GM19455 (cell line): ENCODE measurements around the gene NRIP2.
A peak's percentile ranks its signal among the peaks of the same experiment; 100 is the strongest.

Experiments
- ATAC-seq: cut with Tn5 transposase; IDR thresholded peaks from one replicate; pipeline ENCODE4 v1.9.1; 2021; ENCODE audit not compliant: unreplicated experiment

Gene NRIP2

GRCh38 chr12:2851931-2852330 is 17.1 kb upstream of the NRIP2 start:
- no peak for ATAC-seq

DNA sequence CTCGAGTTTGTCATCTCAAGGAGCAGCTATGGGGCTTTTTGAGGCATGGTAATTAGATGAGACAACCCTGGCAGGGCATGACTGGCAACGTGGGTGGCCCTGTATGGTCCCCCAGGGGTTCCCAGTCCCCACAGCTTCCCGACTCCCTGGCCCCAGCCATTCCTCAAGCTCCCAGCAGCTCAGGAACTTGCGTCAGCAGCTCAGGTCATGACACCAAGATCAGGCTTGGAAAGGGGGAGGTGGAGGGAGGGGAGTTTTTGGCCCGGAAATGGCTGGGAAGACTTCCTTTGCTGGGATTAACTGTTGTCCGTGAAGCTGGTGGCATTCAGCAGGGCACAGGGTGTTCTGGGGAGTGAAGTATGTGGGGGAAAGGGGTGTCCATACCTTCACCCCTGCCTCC is 10.4 kb upstream of the NRIP2 start:
- no peak for ATAC-seq

GRCh38 chr12:2844786-2845185 is 10.0 kb upstream of the NRIP2 start:
- ATAC-seq = no peak

DNA sequence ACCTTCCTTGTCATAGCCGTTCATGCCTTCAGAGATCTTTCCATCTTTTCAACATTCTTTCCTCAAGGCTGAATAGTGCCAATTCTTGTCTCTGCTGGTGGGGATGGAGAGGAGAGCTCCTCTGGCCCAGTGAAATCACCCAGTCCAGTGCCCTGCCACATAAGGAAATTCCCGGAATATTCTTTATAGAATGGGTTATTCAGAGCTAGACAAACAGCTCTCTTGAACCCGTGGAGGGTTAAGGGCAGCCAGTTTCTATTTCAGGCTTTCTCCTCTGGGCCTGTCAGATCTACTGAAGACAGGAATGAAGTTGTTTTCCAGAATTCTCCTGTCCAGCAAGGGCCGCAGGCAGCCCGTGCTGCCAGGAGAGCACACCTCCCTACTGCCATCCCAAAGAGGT is 8.1 kb upstream of the NRIP2 start:
- no peak for ATAC-seq

- ATAC-seq = no peak
Measured at GRCh38 chr12:2841056-2841650, 6.3 kb upstream of the NRIP2 start.

DNA sequence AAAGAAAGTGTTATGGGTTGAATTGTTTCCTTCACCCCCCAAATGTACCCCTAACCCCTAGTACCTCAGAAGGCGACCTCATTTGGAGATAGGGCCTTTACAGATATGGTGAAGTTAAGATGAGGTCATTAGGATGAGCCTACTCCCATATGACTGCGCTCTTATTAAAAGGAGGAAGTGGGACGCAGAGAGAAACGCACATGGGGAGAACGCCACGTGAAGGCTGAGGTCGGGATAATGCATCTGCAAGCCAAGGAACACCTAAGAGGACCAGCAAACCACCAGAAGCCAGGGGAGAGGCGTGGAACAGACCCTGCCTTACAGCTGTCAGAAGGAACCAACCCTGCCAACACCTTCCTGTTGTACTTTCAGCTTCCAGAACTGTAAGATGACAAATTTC is 1.7 kb upstream of the NRIP2 start:
- no peak for ATAC-seq

DNA sequence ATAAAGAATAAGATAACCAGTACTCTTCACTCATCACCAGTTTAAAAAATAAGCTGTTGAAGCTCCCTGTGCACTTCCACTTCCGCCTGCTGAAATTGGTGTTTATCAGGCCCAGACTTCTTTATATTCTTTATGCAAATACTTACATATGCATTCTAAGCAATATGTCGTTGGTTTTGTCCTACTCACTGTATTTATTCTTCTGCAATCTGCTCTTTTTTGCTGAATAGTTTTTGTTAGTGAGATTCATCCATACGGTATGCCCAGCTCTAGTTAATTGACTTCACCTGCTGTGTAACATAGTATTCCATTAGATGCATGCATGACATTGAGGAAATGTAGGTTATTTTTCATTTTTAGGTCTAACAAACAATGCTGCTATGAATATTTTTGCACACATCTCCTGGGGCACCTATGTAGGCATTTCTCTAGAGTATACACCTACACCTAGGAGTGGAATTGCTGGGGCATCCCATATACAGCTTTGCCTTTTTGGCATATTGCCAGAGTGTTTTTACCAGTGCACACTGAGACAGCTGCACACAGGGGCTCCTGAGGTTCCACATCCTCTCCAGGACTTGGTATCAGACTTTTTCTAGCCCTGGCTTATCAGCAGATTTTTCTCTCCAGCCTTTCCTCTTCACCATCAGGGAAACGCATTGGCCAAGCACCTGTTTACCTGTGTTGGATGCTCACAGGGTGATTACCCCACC is 1.0 kb upstream of the NRIP2 start:
- no peak for ATAC-seq

- ATAC-seq = no peak
Measured at GRCh38 chr12:2833810-2834209, 1.0 kb downstream of the NRIP2 start.

GRCh38 chr12:2833327-2833726 is 1.5 kb downstream of the NRIP2 start:
- ATAC-seq = no peak

DNA sequence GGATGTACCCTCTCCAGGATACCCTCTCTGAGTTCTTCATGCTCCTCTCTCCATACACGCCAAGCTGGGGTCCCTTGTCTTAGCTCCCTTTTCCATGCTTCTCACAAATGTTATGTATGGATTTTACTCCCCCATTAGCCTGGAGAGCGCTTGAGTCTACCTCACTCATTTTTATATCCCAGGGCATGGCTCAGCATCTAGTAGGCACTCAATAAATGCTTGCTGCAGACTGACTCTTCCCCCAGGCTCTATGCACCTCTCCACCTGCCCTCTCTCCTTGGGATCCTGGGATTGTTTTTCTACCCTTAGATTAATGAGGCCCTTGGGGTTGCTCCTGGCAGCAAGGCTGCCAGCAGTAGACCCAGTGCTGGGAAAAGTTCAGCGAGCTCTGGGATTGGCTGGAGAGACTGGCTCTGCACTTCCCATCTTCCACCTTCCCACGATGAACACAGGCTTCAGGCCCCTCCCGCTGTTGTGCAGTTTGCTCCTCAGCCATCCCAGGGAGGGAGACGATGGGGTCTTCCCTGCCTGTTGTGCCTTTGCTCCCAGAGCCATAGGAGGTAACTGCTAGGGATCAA is 2.2 kb downstream of the NRIP2 start:
- ATAC-seq = no peak

- ATAC-seq = no peak
Measured at GRCh38 chr12:2829275-2829674, 5.6 kb downstream of the NRIP2 start.

DNA sequence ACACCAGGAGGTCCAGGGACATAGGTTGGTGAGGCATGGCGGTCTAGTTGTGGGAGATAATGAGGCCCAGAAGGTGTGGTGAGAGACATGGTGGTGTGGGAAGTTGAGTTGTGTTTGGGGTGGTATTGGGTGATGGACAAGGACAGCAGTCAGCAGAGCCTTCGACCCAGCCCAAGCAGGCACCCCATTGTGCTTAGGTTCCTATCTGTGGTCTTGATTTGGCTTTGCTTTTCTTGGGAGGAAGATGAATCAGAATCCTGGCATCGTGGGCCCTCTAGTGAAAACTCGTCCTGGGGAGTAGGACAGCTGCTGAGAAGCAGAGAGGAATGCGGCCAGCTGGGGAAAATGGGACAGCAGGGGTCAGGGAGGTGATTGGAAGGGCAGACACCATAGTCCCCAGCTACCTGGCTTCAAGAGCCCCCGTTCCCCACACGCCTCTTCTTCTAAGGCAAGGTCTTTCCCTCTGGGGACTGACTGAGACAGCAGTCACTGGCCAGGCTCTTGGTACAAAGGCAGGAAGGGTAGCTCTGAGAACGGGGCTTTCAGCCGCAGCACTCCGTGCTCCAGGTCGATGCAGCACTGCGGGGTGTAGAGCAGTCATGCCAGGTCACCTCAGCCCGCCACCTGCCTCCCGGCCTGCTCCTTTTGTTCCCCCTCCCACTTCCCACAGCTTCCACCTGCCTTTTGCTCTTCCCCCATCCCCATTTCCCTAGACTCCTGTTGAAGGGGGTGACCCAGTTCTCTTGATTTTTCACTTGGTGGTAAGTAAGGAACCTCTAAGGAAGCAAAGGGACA is 7.9 kb downstream of the NRIP2 start:
- ATAC-seq = no peak

GRCh38 chr12:2826036-2826435 is 8.8 kb downstream of the NRIP2 start:
- ATAC-seq = no peak

GRCh38 chr12:2825132-2825531 is 9.7 kb downstream of the NRIP2 start:
- ATAC-seq = no peak

DNA sequence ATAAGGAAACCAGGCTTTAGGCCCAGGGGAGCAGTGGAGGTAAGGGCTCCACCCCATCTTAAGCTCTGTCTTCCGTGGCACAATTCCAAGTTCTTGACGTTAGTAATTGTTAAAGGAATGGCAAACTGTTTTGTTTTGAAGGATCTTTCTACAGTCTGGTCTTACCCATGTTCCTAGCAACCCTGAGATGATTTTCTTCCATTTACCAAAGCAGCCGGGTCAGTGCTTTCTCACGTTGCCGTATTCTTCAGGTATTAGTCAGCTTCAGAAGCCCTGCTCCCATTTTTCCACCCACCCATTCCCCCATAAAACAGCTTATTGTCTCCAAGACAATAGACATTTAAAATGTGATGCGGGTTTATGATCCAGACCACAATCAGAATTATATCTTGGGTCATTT is 10.3 kb downstream of the NRIP2 start:
- no peak for ATAC-seq

DNA sequence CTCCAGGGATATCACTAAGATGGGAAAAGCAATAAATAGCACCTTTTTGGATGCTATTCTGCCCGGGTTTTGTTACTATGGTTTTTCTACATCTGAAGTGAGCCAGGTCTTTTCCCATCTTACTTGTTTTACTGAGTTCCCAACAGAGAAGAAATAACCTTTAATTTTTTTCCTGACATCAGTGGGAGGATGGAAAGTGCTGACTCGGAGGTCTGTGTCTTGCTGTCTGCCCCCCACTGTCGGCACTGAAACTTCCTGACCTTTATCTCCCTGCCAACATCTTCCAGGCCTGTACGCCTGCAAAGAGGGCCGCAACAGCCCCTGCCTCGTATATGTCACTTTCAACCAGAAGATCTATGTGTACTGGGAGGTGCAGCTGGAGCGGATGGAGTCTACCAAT is 11.4 kb downstream of the NRIP2 start:
- no peak for ATAC-seq

- ATAC-seq = no peak
Measured at GRCh38 chr12:2820432-2820831, 14.4 kb downstream of the NRIP2 start.

- ATAC-seq = no peak
Measured at GRCh38 chr12:2819810-2820209, 15.0 kb downstream of the NRIP2 start.

DNA sequence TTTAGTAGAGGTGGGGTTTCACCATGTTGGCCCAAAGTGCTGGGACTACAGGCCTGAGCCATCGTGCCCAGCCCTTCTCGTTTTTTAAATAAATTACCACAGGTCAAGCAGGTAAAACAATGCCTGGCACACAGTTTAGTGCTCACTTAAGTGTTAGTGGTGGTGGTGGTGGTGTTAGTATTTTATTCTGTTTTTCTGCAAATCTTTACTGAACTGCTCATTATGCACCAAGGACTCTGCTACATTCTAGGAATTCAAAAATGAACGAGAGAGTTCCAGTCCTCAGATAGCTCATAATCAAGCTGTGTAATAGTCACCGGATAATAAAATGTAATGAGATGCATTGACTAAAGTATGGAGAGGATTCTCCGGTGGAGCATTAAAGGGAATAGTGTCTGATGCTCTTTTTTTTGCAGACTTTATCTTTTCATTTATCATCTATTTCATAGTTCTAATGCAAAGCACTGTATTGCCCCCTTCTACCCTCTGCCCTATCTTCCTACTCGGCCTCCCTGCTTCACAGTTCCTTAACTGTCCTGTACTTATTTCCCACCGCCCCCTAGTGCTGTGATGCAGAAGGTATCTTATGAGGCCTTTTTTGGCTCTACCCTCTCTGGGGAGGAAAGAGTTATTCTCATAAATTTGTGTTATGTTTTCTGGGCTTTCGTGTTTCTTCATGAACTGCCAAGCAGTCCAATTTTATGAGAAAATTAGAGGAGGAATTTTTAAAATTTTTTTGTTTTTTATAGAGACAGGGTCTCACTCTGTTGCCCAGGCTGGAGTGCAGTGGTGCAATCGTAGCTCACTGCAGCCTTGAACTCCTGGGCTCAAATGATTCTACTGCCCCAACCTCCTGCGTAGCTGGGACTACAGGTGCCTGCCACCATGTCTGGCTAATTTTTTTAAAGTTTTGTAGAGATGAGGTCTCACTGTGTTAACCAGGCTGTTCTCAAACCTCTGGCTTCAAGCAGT is 21.3 kb downstream of the NRIP2 start:
- ATAC-seq = peak; percentile 1

- peak; percentile 96 for ATAC-seq
Measured at GRCh38 chr12:2812290-2813213, 22.3 kb downstream of the NRIP2 start, which contains the start of gene ITFG2. ITFG2 (plus strand) TSS chr12:2812668; CDS start chr12:2812761, 93 bp downstream.
